PC-3 (cell line): ENCODE results near the gene NACAD.

ENCODE experiments used
- EZH2 ChIP-seq: fragments of 300-600 bp; sonication (generic); IDR thresholded peaks from one replicate; pipeline ENCODE4 v1.6.1; 2017; ENCODE audit warnings: antibody characterized with exemption, mild to moderate bottlenecking, low read length; ENCODE audit not compliant: unreplicated experiment
- TF ChIP-seq, protein P1 (sequence below): fragments of 300-600 bp; sonication (generic); conservative IDR thresholded peaks from 2 replicates; pipeline ENCODE4 v1.5.1; 2017; ENCODE audit warnings: antibody characterized with exemption, low read depth, mild to moderate bottlenecking, low read length

DNA sequence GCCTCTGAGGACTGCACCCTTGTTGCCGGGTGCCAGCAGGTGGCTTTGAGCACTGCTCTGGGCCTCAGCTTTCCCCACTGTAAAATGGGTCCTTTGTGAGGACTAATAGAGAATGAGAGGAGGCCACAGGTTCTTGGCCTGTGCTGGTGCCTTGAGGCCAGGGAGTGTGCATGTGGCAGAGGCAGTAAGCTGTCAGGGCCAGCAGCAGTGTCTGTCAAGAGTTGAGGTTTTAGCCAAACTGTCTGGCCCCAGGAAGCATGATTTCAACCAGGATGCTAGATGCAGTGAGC, 13.5 kb downstream of the NACAD start:
- TF ChIP-seq, protein P1, sequence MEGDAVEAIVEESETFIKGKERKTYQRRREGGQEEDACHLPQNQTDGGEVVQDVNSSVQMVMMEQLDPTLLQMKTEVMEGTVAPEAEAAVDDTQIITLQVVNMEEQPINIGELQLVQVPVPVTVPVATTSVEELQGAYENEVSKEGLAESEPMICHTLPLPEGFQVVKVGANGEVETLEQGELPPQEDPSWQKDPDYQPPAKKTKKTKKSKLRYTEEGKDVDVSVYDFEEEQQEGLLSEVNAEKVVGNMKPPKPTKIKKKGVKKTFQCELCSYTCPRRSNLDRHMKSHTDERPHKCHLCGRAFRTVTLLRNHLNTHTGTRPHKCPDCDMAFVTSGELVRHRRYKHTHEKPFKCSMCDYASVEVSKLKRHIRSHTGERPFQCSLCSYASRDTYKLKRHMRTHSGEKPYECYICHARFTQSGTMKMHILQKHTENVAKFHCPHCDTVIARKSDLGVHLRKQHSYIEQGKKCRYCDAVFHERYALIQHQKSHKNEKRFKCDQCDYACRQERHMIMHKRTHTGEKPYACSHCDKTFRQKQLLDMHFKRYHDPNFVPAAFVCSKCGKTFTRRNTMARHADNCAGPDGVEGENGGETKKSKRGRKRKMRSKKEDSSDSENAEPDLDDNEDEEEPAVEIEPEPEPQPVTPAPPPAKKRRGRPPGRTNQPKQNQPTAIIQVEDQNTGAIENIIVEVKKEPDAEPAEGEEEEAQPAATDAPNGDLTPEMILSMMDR: no peak
- no peak for TF ChIP-seq EZH2
